DOHH2 (cell line): Measurements from ENCODE around the gene OLFM1.

ENCODE experiments used
- CTCF ChIP-seq: fragments of 200-600 bp; sonication (generic); IDR thresholded peaks from one replicate; pipeline ENCODE4 v1.5.1; 2014; ENCODE audit warnings: antibody characterized with exemption, mild to moderate bottlenecking, low read depth, low read length; ENCODE audit not compliant: poor library complexity, severe bottlenecking
- EZH2phosphoT487 ChIP-seq: fragments of 200-600 bp; sonication (generic); IDR thresholded peaks from 2 replicates; pipeline ENCODE4 v1.6.1; 2017; ENCODE audit warnings: borderline replicate concordance, mild to moderate bottlenecking, antibody characterized with exemption, low read length, moderate library complexity, mixed read lengths

- TF ChIP-seq CTCF, result no peak
- no peak for TF ChIP-seq EZH2phosphoT487
Measured at GRCh38 chr9:135100725-135101410, 13.4 kb downstream of the OLFM1 start.
